OCI-LY1 (cell line): ENCODE measurements around the gene ENPP7.

Experiments used
- H2AFZ ChIP-seq: fragments of 200-600 bp; sonication (generic), shearing (Covaris generic); 2 replicates; pipeline ENCODE4 v1.6.0; 2014; ENCODE audit warnings: antibody characterized with exemption, mild to moderate bottlenecking, low read length
- H3F3A ChIP-seq: fragments of 200-600 bp; sonication (generic), shearing (Covaris generic); 2 replicates; pipeline ENCODE4 v1.6.0; 2014; ENCODE audit warnings: mild to moderate bottlenecking, antibody characterized with exemption, low read length, moderate library complexity; ENCODE audit not compliant: insufficient read depth
- H3K27ac ChIP-seq: fragments of 200-600 bp; sonication (generic); 2 replicates; pipeline ENCODE4 v1.5.1; 2014; ENCODE audit warnings: low read length, mixed run types, mild to moderate bottlenecking, low read depth; ENCODE audit not compliant: poor library complexity, severe bottlenecking
- H3K27me3 ChIP-seq: fragments of 200-600 bp; sonication (generic); 2 replicates; pipeline ENCODE4 v1.6.0; 2014; ENCODE audit warnings: antibody characterized with exemption, mild to moderate bottlenecking, low read length, moderate library complexity; ENCODE audit not compliant: insufficient read depth
- H3K36me3 ChIP-seq: fragments of 200-600 bp; sonication (generic); 2 replicates; pipeline ENCODE4 v1.6.1; 2014; ENCODE audit warnings: mild to moderate bottlenecking, antibody characterized with exemption, low read length, moderate library complexity, mixed read lengths; ENCODE audit not compliant: insufficient read depth
- H3K4me1 ChIP-seq: fragments of 200-600 bp; sonication (generic); 2 replicates; pipeline ENCODE4 v1.5.1; 2014; ENCODE audit warnings: mild to moderate bottlenecking, low read length, moderate library complexity; ENCODE audit not compliant: insufficient read depth, severe bottlenecking
- H3K4me2 ChIP-seq: fragments of 200-600 bp; sonication (generic), shearing (Covaris generic); 2 replicates; pipeline ENCODE4 v1.6.1; 2014; ENCODE audit warnings: low read length
- H3K4me3 ChIP-seq: fragments of 200-600 bp; sonication (generic); 2 replicates; pipeline ENCODE4 v1.5.1; 2014; ENCODE audit warnings: low read length, low read depth, mild to moderate bottlenecking, mixed read lengths; ENCODE audit not compliant: poor library complexity, severe bottlenecking
- H3K79me2 ChIP-seq: fragments of 200-600 bp; shearing (Covaris generic); 2 replicates; pipeline ENCODE4 v1.6.1; 2016; ENCODE audit warnings: mixed run types, low read length, mixed read lengths; ENCODE audit not compliant: insufficient read depth
- H3K9ac ChIP-seq: fragments of 200-600 bp; sonication (generic), shearing (Covaris generic); 2 replicates; pipeline ENCODE4 v1.6.1; 2014; ENCODE audit warnings: mild to moderate bottlenecking, low read length, mixed read lengths
- H3K9me2 ChIP-seq: fragments of 200-600 bp; sonication (generic), shearing (Covaris generic); 2 replicates; pipeline ENCODE4 v1.6.1; 2014; ENCODE audit warnings: low read depth, mild to moderate bottlenecking, low read length, mixed read lengths
- H3K9me3 ChIP-seq: fragments of 200-600 bp; shearing (Covaris generic); 2 replicates; pipeline ENCODE4 v1.6.1; 2014; ENCODE audit warnings: low read length, mixed read lengths
- H4K20me1 ChIP-seq: fragments of 200-600 bp; sonication (generic), shearing (Covaris generic); 2 replicates; pipeline ENCODE4 v1.6.0; 2016; ENCODE audit warnings: mild to moderate bottlenecking, low read length; ENCODE audit not compliant: insufficient read depth
- CTCF ChIP-seq: fragments of 200-600 bp; sonication (generic), shearing (Covaris generic); IDR thresholded peaks from 2 replicates; pipeline ENCODE4 v1.5.1; 2017; ENCODE audit warnings: mild to moderate bottlenecking, antibody characterized with exemption, low read length, moderate library complexity, mixed read lengths
- EZH2 ChIP-seq: fragments of 200-600 bp; sonication (generic), shearing (Covaris generic); IDR thresholded peaks from 2 replicates; pipeline ENCODE4 v1.8.0; 2017; ENCODE audit warnings: borderline replicate concordance, mixed run types, mild to moderate bottlenecking, antibody characterized with exemption, low read length, moderate library complexity, mixed read lengths

ENPP7 gene

GRCh38 chr17:79779084-79779529 lies 48.4 kb downstream of the ENPP7 start:
- Histone ChIP-seq H3K9ac (peak overlapping the region; percentile 95), H2AFZ (no peak overlapping the region), H3K4me3 (peak overlapping the region; percentile 81), H3F3A (peaks cover 5% of the 10 kb centered on the region; the same call in 1 of the 2 replicates), H3K4me2 (peak overlapping the region; percentile 87), H3K9me3 (no peaks in the 10 kb centered on the region), H3K36me3 (peaks cover 18% of the 10 kb centered on the region), H3K79me2 (no peaks in the 10 kb centered on the region), H4K20me1 (no peaks in the 10 kb centered on the region), H3K9me2 (no peaks in the 10 kb centered on the region), H3K27ac (peak overlapping the region; percentile 1), H3K4me1 (peaks cover 20% of the 10 kb centered on the region), H3K27me3 (no peaks in the 10 kb centered on the region)
- TF ChIP-seq EZH2 (no peak), CTCF (no peak)

GRCh38 chr17:79779661-79780365 lies 49.1 kb downstream of the ENPP7 start:
- Histone ChIP-seq H3K27ac (no peak overlapping the region), H3K4me3 (peak overlapping the region; percentile 81), H3K36me3 (peaks cover 25% of the 10 kb centered on the region), H3K4me1 (peaks cover 20% of the 10 kb centered on the region), H3F3A (peaks cover 5% of the 10 kb centered on the region; the same call in 1 of the 2 replicates), H3K9me3 (no peaks in the 10 kb centered on the region), H3K9me2 (no peaks in the 10 kb centered on the region), H3K9ac (peak overlapping the region; percentile 95; the same call in 1 of the 2 replicates), H2AFZ (no peak overlapping the region), H3K4me2 (peak overlapping the region; percentile 87), H3K27me3 (no peaks in the 10 kb centered on the region), H4K20me1 (no peaks in the 10 kb centered on the region), H3K79me2 (no peaks in the 10 kb centered on the region)
- TF ChIP-seq EZH2 (no peak), CTCF (no peak)

- peaks cover 31% of the 10 kb centered on the region for H3K36me3 ChIP-seq
Measured at GRCh38 chr17:79781012-79781650, 50.4 kb downstream of the ENPP7 start.

More at GRCh38 chr17:79781012-79781650, 50.4 kb downstream of the ENPP7 start:
- no peak overlapping the region for H3K9ac ChIP-seq
- no peaks in the 10 kb centered on the region for H3K27me3 ChIP-seq
- no peaks in the 10 kb centered on the region for H4K20me1 ChIP-seq
- H3K4me2 ChIP-seq: no peak overlapping the region
- TF ChIP-seq EZH2 (no peak), CTCF (no peak)
- no peak overlapping the region for H3K27ac ChIP-seq
- peaks cover 5% of the 10 kb centered on the region; the same call in 1 of the 2 replicates for H3F3A ChIP-seq
- peaks cover 20% of the 10 kb centered on the region for H3K4me1 ChIP-seq
- no peaks in the 10 kb centered on the region for H3K79me2 ChIP-seq
- no peaks in the 10 kb centered on the region for H3K9me3 ChIP-seq
- no peak overlapping the region for H3K4me3 ChIP-seq
- no peak overlapping the region for H2AFZ ChIP-seq
- no peaks in the 10 kb centered on the region for H3K9me2 ChIP-seq
